Right lobe of liver (tissue), 4 donors: ENCODE data around the gene ADAM12.

Experiments used
- CTCF ChIP-seq, 4 donors: fragments of 200-600 bp in 3 of 4; fragments of 450-650 bp in 1 of 4; IDR thresholded peaks; one replicate each; pipeline versions ENCODE4 v1.5.1 to v1.8.0; 2016 to 2022; ENCODE audit warnings: antibody characterized with exemption in 4 of 4, mild to moderate bottlenecking in 2 of 4
- POLR2A ChIP-seq: fragments of 450-650 bp; IDR thresholded peaks from one replicate; pipeline ENCODE4 v1.6.1; 2017; ENCODE audit warnings: antibody characterized with exemption, mild to moderate bottlenecking
- donor health status: DM: no; HTN: no; CAD: no.
- donor health status: DM: no; HTN: no; CAD: no.
- donor health status: DM: no; HTN: yes; CAD: no.

DNA sequence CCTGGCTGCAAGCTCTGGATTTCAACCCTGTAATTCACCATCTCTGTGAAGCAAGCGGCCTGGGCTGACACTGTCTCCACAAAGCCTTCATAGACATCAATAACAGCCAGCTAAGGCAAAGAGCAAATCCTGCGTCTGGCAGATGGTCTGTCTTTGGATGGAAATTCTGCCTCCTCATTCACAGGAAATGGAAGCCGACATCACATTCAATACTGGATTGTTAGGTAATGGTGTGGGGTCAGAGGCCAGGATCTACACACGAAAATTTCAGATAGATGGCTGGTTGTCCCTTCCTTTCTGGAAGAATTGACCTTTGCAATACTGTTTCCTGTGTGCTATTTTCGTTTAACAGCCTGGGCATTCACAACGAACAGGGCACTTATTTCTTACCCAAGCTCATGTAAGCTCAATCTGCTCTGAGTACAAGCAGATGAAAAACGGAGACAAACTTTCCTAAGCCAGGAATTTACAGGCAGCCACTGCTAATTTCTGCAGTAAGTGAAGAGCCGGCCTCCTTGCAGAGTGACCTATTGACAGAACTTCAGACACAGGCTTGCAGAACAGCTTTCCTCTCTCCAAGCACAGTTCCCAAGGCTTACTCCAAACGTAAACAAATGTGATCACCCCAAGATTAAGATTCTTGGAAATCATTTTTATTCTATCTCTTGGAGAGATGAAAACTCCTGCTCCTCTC lies 3.1 kb upstream of the ADAM12 start:
- TF ChIP-seq CTCF (IDR thresholded peaks at IDR 0.05) (no peak), POLR2A (no peak)
